Measurements from ENCODE around the gene ANO2. TPM values are rescaled to one million over a fixed set of nuclear protein-coding genes. Genes with fewer than 3 reads are reported as not detected.
"Not testable (repeated sequence)": the region's sequence is repeated elsewhere in the genome, so short reads cannot be mapped to it uniquely, and the experiment has no call there.

Gene ANO2
- total RNA-seq, 1 donor from 2014 or later, result 2.2 TPM

DNA sequence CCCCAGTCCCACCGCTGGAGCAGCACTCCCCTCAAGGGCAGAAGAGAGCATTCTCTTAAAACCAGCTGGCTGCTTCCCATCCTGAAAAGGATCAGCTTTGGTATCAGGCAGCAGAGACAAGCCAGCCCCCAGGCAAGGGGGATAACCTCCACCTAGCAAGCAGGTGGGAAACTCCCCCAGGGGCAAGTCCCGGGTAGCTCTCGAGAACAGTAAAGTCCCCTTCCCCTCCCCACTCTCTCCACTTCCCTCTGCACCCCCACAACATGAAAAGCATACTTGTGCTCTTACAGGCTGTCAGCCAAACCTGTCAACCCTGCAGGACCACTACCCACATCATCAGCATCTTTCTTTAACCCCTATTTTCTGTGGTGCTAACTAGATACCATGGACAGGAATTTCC is 259.1 kb downstream of the ANO2 start:
- no peak for DNase-seq (ENCODE audit: low read depth)

DNA sequence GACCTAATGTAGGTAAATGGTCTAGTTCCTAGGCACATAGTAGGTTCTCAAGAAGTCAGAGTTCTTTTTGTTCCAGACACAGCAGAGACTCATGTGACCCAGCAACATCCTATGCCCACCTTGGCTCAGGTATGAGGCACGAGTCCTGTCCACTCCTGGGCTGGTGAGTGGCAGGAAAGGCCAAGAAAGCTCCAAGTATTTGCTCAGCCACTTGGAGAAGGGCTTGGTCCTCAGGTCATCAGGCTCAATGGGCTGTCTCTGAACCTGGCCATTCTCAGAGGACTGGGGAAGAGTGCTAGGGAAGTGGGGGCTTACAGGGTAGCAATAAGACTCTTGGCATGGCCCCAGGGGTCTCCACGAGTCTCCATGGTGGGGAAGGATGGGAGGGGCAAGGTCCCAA is 260.1 kb downstream of the ANO2 start:
- no peak for DNase-seq (ENCODE audit: low read depth)

DNA sequence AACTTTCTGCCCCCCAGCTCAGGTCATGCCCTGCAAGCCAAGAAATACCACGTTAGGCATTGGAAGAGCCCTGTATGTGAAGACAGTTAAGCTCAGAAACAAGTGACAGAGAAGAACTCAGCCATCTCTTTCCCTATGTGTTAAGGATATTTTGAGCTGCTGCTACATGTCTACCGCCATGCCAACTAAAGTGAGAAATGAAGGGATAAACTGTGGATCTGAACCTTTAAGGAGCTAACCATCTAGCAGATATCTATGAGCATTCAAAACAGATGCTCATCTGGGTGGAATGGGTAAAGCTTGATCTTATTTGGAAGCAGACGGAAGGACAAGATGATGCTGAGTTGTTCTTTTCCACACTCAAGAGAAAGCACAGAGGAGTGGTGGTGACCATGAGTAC is 262.5 kb downstream of the ANO2 start:
- no peak for DNase-seq (ENCODE audit: low read depth)

DNA sequence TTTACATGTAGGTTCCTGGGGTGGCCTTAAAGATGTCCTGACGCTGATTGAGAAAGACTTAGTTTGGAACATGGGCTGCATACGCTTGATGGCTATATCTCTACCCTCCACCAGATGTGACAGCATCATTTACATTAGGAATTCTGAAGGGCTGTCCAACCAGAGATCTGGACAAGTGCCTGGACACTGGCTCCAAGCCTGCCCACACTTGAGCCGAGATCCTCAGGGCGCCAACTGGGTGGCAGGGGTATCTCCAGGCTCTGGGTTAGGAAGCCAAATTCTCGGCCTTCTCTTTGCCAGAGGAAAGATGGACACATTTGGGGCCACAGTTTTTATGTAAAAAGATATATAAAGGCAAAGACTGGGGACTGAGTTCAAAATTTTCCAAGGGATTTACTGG is 266.9 kb downstream of the ANO2 start:
- no peak for DNase-seq (ENCODE audit: low read depth)

DNA sequence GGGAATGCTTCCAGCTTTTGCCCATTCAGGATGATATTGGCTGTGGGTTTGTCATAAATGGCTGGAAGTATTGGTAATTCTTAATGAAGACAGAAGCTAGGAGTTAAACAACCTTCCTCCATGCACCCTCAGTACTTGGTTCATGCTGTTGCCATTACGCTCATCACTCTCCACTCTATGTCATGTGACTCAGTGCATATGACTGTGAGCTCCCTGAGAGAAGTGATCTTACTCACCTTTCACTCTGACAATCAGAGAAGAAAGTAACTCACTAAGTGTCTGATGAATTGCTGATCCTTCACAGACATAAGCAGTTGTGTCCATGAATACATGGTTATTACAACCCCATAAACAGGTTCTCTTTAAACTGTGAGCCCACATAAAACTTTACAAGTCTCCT is 275.4 kb downstream of the ANO2 start:
- DNase-seq (ENCODE audit: low read depth), result not testable (repeated sequence)

DNA sequence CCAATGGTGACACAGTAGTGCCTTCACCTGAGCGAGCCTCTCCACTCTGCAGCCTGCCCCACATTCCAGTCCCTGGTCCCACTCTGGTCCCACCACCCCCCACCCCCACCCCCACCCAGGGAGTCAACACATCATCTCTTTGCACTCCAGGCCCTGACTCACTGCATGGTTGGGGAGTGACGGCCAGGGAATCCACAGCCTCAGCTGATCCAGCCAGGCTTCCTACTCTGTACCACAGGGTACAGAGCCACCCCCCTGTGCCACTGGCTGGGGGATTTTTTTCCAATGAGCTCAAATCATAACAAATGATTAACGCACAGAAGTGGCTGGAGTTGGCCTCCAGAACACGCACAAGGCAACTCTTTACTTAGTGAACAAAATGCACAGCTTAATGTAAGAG is 279.4 kb downstream of the ANO2 start:
- DNase-seq (ENCODE audit: low read depth), result peak; percentile 35

DNA sequence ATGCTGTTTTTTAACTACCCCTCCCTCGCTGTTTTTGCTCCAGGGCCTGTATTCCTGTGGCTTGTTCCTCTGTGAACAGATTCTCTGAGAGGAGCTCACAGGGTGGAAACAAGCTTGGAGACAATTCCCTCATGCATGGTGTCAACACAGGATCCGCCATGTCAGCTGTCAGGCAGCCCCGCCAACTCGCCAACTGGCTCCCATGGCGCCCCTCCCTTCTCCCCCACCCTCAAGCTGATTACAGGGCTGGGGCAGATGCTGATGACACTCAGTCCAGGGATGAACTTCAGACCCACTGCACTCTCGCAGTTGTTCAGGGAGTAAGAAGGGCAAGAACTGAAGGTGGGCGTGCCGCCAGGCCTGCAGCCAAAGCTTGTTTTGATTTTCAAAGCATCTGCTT is 283.2 kb downstream of the ANO2 start:
- DNase-seq (ENCODE audit: low read depth), result peak; percentile 65

DNA sequence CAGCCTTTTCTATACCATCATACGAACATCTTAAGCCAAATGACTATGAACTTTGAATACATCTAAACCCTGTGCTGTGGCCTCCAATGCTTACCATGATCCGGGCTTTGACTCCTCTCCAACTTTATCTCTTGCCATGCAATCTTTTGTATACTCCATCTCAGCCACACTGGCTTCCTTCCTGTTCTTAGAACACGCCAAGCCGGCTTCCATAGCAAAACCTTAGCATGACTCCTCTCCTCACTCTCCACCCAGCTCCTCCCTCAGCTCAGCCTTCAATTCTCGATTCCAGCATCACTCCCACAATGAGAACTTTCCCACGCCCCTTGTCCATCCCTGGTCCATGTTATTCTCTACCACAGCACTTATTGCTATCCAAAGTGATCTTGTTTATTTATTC is 284.8 kb downstream of the ANO2 start:
- DNase-seq (ENCODE audit: low read depth), result no peak

DNA sequence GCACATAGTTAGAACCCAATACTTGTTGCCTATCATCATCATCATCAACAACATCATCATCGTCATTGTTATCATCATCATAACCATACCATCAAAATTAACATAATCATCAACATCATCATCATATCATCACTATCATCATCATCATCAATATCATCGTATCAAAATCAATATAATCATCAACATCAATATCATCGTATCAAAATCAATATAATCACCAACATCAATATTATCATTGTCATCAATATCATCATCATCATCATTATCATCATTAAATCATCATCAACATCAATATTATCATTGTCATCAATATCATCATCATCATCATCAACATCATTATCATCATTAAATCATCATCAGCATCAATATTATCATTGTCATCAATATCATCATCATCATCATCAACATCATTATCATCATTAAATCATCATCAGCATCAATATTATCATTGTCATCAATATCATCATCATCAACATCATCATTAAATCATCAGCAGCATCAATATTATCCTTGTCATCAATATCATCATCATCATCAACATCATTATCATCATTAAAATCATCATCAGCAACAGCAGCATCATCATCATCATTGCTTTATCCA is 286.6 kb downstream of the ANO2 start:
- not testable (repeated sequence) for DNase-seq (ENCODE audit: low read depth)

DNA sequence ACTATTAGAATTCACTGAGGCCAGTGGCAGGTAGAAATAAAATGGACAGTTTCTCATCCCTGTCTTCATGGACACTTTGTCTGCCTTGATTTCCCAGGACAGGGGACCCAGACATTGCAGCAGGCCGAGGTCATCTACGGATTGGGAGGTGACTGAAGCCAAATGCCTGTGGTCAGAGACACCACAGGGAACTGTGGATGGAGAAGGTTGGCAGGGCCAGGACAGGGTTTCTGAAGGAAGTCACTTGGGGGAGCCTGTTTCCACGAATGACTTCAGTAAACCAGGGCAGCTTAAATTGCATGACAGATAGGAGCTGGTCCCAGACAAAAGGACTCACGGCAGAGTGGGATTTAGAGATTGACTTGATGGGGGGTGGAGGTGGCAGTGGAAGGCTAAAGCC is 288.2 kb downstream of the ANO2 start:
- peak; percentile 51 for DNase-seq (ENCODE audit: low read depth)

DNA sequence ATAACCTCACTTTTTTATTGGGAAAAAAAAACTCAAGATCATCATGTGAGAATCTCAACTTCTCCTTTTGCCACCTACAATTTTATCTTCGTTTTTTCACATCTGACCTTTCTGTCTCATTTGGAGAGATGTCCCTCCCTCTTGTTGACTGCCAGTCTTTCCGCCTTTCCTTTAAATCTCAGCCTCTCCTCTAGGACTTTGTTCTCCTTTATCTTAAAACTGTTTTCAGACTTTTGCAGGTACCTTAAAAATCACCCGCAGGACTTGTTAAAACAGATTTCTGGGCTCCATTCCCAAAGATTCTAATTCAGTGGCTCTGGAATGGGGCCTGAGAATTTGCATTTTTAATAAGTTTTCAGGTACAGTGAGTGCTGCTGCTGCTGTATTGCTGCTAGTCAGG is 289.9 kb downstream of the ANO2 start:
- DNase-seq (ENCODE audit: low read depth), result no peak

DNA sequence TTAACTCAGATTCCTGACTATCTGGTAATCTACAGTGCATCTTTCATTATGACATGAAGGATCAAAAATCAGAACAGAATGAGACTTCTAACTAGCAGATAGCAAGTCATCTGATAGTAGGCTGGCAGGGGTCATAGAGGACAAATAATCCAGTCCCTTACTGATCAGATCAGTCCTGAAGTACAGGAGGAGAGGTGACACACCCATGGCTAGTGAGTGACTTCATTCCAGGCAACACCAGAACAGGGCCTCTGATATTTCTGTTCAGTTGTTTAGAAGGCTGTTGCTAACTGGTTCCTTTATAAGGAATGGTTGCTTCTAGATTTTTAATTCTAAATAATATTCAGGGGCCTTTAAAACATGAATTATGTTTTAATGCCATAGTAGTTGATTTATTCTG is 291.0 kb downstream of the ANO2 start:
- DNase-seq (ENCODE audit: low read depth), result no peak

DNA sequence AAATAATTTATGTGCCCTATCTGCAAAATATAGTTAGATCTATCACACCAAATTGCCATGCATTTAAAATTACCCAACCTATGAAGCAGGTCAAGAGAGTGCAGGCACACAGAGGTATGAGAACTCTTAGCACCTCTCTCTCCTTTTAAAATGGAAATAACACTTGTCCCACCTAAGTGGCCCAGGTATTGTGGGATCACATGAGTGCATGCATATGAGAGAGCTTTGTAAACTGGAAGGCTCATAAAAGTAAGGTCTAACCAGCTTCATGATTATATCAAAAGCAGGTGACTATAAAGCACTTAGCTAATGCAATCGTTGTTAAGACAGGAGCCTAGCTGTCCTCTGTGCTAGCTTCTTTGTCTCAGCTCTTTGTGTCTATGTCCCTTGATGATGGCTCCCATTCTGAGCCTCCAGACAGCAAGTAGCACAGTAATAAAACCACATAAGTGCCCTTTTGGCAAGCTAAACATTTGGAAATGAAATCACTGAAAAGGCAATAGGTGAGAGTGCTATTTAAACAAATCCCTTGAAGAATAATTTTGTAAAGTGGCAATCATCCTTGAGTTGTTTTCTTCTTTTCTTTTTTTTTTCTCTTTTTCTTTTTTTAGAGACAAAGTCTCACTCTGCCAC is 294.1 kb downstream of the ANO2 start:
- no peak for DNase-seq (ENCODE audit: low read depth)

DNA sequence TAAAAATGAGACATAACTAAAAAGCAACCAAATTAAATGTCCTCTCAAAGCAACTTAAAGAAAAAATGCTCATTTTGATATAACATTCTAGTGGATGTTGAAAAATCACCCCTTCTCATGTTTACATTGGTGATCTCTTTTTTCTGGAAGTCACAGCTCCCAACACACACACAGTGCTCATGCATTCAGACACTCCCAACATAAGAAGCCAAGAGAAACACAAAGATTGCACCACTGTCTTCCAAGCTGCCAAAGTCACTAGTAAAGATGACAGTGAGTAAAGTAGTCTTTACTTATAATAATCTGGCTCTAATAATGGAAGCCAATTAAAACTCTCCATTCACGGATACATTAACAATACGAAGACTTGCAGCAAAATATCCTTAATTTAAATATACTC is 294.8 kb downstream of the ANO2 start:
- no peak for DNase-seq (ENCODE audit: low read depth)

DNA sequence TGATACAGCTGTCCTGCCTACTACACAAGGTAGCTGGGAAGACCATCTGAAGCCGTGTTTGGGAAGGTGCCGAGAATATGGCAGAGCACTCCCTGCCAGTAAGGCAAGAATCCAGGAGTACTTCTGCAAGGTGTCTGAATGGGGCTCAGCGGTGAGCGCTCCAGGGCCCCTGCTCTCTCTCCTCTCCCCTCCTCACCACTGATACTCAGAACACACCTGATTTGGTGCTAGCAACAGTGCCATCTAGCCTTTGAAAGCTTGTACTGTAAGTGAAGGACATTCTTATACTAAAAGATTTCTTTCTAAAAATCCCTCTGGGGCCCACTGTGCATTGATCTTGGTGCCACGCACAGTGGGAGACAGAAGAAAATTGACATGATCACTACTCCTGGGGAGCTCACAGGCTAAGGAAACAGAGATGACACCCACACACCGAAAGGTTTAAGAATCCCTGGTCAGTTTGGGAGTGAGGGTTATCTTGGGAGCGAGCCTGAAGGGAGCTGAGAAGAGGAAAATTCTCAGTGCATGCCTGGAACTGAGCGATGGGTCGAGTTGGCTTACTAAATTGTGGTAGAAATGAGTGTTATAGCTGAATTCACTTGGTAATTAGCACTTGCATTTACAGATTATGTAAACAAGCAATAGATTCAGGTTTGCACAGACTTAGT is 296.2 kb downstream of the ANO2 start:
- peak; percentile 8 for DNase-seq (ENCODE audit: low read depth)

DNA sequence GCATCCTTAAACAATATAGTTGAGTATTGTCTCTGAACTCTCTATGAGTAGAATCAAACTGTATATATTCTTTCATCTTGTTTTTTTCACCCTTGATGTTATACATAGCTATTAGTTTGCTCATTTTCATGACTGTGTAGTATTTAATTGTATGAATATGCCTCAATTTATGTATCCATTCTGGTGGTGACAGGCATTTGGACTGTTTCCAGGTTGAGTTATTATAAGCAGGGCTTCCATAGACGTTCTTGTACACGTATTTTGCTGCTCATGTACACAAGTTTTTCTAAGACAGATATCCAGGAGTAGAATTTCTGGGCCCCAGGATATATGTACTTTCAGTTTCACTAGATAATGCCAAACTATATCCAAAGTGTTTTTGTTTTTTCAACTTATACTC is 301.8 kb downstream of the ANO2 start:
- no peak for DNase-seq (ENCODE audit: low read depth)

DNA sequence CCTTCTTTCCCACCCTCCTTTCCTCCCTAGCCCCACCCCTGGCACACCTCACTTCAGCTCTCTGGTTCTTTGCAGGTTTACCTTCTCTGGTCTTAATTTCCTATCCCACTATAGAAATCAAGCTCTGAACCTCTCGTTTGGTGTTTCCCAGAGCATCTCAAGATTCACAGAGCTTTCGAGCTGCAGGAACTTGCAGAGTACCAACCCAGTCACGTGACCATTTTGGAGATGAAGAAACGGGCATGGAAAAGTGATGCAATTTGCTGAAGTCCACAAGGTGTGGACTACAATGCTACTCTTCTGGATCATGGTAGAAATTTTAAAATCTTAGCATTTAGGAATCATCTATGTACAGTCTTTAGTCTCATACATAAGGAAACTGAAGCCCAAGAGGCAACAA is 307.4 kb downstream of the ANO2 start:
- DNase-seq (ENCODE audit: low read depth), result no peak

DNA sequence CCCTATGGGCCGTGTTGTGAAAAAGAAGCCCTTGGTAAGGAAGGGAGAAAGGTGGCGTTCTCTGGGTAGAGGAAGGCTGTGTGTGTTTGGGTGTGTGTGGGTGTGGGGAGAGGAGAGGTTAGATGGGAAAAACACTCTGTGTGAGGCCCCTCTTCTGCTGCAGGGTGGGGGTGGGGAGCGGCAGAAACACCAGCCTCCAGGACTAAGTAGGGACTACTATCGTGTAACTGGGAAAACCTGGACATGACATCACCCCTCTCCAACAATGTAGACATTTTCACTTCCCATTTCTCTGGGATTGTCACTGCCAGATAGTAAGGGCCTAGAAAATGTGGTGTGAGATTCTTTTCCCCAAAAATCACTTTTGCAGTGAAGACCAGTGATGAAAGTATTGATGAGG is 308.2 kb downstream of the ANO2 start:
- DNase-seq (ENCODE audit: low read depth), result no peak

DNA sequence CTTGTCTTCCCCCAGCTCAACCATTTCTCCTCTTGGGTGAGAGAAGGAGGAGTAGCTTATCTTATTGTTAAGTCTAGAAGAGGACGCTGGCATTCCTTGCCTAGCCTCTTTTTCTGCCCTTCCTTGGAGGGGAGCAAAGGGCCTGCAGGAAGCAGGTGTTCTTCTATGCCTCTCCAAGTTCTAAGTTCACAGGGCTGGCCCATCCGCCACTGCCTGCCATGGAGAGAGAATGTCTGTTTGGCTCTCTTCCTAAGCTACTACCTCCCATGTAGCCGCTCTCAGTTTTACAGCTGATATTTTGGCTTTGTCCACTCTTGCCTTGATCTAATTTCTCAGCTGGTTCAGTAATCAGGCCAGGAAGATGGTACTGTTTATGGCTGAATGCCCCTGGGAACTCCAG is 312.0 kb downstream of the ANO2 start:
- no peak for DNase-seq (ENCODE audit: low read depth)

DNA sequence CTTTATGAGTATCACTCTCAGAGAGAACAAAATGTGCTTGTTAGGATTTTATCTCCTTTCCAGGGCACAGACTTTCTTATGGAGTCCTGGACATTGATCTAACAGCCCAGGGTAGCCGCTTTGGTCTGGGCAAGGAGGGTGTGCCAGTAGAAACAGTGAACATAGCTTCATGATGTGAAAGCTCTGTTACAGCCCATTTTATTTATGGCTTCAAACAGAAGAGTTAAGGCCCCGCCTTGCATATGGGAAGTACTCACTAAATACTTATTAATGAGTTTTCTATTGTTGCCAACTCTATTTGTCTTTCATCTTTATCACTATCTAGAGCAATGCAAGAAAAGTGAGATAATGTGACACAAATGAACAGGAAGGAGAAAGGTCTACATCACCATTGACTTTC is 312.6 kb downstream of the ANO2 start:
- no peak for DNase-seq (ENCODE audit: low read depth)

DNA sequence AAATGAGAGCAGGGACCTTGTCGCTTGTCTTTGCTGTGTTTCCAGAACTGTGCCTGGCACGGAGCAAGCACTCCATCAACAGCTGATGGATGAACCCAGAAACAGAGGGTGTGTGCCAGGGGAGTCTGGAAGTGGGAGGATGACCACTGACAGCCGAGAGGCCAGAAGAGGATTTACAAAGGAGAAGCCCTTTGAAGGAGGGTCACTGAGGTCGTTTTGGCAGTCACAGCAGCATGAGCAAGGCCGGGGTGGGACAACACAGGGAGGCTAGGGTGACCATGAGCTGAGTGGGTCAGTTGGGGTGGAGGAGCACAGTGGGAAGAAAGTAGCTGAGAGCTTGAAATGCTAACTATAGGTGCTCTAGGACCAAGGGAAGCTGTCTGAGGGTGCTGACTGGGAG is 313.6 kb downstream of the ANO2 start:
- no peak for DNase-seq (ENCODE audit: low read depth)

DNA sequence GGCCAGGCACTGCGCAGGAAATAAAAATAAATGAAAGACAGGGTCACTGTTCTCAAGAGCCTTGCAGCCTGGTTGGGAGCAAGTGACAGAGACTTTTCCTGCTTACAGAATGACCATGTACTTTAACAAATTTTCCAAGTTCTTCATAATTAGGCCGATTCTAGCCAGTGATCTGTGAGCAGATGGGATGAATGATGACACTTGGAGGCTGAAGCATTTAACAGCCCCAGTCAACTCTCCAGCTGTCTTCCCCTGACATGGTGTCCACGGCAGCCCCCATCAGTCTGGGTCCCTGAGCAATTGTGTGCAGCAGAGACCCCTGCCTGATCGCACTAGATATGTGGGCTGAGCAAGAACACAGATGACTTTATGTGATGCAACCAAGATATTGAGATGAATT is 314.3 kb downstream of the ANO2 start:
- no peak for DNase-seq (ENCODE audit: low read depth)

DNA sequence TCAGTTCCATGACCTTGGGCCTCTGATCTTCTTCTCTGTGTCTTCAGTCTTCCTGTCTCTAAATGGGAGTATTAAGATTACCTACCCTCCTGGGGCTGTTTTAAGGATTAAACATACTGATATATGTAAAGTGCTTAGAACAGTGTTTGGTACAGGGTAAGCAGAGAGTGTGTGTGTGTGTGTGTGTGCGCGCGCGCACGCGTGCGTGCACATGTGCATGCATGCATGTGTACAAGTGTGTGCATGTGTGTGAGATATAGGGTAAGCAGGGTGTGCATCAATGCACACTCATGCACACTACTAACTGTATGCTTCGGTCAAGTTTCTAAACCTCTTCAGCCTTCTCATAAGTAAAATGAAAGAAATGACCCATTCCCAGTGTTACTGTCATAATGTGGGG is 316.6 kb downstream of the ANO2 start:
- no peak for DNase-seq (ENCODE audit: low read depth)

Measured in myocyte (in vitro differentiated cells).